Activated CD4-positive, alpha-beta memory T cell treated with anti-CD3 and anti-CD28 coated beads for 36 hours (primary cell): ENCODE data around the gene CACNA2D4. TPM values are rescaled to one million over a fixed set of nuclear protein-coding genes. Genes with fewer than 3 reads are reported as not detected.

ENCODE experiments used
- CTCF ChIA-PET: fragments of 350-600 bp; sonication (Branson Sonifier 250); formaldehyde crosslinking; loops from one replicate; lab custom pipeline; 2021; ENCODE audit warnings: antibody characterized with exemption, inconsistent platforms; lab: Charles Lee
- POLR2A ChIA-PET: fragments of 350-600 bp; sonication (Branson Sonifier 250); formaldehyde crosslinking; loops from one replicate; lab custom pipeline; 2021; ENCODE audit warnings: antibody characterized with exemption; lab: Charles Lee
- DNase-seq: peaks from one replicate; pipeline ENCODE4 v3.0.0-alpha.2; 2020
- H3K27ac Mint-ChIP-seq: one replicate; pipeline ENCODE4 v1.8.0; 2021; ENCODE audit warnings: mixed read lengths
- H3K27me3 Mint-ChIP-seq: one replicate; pipeline ENCODE4 v1.8.0; 2021; ENCODE audit warnings: mixed read lengths
- H3K36me3 Mint-ChIP-seq: one replicate; pipeline ENCODE4 v1.8.0; 2021; ENCODE audit warnings: mixed read lengths
- H3K4me1 Mint-ChIP-seq: one replicate; pipeline ENCODE4 v1.8.0; 2021; ENCODE audit warnings: low read depth, mixed read lengths
- H3K4me3 Mint-ChIP-seq: one replicate; pipeline ENCODE4 v1.8.0; 2021; ENCODE audit warnings: mild to moderate bottlenecking, mixed read lengths
- H3K9me3 Mint-ChIP-seq: one replicate; pipeline ENCODE4 v1.8.0; 2021; ENCODE audit warnings: mixed read lengths
- intact Hi-C: fragments of 100-400 bp; cut with micrococcal nuclease; formaldehyde crosslinking; loops from one replicate; pipeline ENCODE4 v1.15.1; 2023
- total RNA-seq, 2 experiments: library from RNA; stranded (reverse); gene quantifications; one replicate each; pipeline ENCODE4 v1.2.3, GENCODE V29; 2021

The CACNA2D4 gene
- total RNA-seq, 2 experiments from 2014 or later: 11.7 to 13.3 TPM

DNA sequence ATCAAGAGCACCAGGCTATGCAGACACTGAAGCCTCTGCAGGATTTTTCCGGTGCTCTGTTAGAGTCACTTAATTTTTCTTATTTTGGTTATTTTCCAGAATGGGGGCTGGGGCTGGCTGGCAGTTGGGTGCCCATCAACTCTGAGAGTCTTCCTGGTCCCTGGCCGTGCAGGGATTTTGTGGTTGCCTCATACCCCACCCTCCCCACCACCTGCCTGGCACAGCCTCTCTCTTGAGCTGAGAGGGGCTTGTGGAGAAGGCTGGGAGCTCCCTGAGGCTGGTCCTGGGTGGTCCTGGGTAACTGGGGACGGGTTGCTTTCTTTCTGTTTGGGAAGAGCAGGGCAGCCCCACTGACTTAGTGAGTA, 74.8 kb downstream of the CACNA2D4 start:
- no peaks in the 10 kb centered on the region for H3K4me1 Mint-ChIP-seq
- H3K27me3 Mint-ChIP-seq: peaks cover 6% of the 10 kb centered on the region
- no peak for DNase-seq
- no peaks in the 10 kb centered on the region for H3K36me3 Mint-ChIP-seq
- intact Hi-C loops: no loop called here
- H3K9me3 Mint-ChIP-seq: no peaks in the 10 kb centered on the region
- no peak overlapping the region for H3K4me3 Mint-ChIP-seq
- ChIA-PET POLR2A (no interaction called here), CTCF (no interaction called here)
- H3K27ac Mint-ChIP-seq: no peak overlapping the region

DNA sequence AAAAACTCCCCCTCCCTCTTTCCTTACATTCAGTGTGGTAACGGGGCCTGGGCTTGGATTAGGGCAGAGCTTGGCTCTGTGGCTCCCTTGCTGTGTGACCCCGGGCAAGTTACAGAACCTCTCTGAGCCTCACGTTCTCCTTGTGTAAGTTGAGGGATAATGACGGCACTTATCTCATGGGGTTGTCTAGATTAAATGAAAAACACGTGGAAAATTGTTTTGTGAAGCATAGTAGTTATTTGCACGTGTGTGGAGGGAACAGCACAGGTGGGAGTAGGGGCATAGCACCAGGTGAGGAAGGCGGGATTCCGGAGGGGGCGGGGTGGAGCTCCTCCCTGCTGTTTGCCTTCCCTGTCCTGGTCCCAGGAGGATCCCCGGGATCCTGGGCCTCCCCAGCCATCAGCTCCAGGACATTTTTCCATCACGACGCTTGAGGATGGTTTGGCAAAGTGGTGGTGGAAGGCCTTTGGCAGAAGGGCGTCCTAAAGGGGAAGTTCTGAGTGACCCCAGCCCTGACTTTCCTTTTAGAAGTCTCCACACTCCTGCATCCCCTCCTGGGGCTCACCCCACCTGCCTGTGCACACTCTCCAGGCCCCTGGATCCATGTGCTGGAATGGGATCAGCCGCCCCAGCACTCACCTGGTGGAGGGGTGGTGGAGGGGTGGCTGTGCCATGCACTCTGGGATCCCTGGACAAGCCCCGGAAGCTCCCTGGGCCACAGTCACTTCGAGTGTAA, 75.4 kb downstream of the CACNA2D4 start:
- intact Hi-C loops: no loop called here
- H3K4me1 Mint-ChIP-seq: no peaks in the 10 kb centered on the region
- ChIA-PET POLR2A (no interaction called here), CTCF (no interaction called here)
- DNase-seq: no peak
- no peak overlapping the region for H3K27ac Mint-ChIP-seq
- no peak overlapping the region for H3K4me3 Mint-ChIP-seq
- no peaks in the 10 kb centered on the region for H3K36me3 Mint-ChIP-seq
- H3K27me3 Mint-ChIP-seq: peaks cover 6% of the 10 kb centered on the region
- no peaks in the 10 kb centered on the region for H3K9me3 Mint-ChIP-seq

DNA sequence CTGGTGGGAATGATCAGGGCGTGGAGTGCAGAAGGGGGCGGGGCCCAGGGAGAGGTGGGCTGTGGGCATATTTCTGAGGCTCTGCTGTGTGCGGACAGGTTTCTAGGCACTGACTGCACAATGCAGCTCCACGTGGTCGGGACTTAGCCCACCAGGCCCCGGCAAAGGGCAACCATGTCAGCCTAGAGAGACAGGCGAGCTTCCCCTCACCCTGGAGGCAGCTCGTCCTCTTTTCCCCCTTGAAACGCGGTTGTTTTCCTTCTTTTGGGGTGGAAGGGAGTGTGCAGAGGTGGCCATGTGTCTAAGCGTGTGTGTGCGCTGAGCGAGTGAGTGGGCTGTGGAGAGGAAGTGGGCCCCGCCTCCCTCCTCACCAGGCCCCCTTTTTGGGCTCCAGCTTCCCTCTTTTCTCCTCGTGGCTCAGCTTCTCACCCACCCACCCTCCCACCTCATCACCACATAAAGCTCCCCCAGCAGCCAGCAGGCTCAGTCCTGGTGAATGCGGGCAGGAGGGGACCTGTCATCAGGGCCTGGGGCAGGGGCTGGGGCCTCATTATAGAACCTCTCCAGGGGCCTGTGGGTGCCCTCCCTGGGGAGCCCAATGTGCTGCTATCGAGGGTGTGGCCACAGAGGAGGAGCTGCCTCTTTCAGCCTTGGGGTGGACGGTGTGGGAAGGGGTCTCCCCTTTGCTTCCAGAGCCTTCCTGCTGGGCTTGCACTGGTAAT, 76.1 kb downstream of the CACNA2D4 start:
- ChIA-PET POLR2A (no interaction called here), CTCF (no interaction called here)
- Mint-ChIP-seq H3K9me3 (no peaks in the 10 kb centered on the region), H3K4me1 (no peaks in the 10 kb centered on the region), H3K27me3 (peaks cover 6% of the 10 kb centered on the region), H3K27ac (no peak overlapping the region), H3K4me3 (no peak overlapping the region), H3K36me3 (no peaks in the 10 kb centered on the region)
- intact Hi-C loops: no loop called here
- DNase-seq: no peak

DNA sequence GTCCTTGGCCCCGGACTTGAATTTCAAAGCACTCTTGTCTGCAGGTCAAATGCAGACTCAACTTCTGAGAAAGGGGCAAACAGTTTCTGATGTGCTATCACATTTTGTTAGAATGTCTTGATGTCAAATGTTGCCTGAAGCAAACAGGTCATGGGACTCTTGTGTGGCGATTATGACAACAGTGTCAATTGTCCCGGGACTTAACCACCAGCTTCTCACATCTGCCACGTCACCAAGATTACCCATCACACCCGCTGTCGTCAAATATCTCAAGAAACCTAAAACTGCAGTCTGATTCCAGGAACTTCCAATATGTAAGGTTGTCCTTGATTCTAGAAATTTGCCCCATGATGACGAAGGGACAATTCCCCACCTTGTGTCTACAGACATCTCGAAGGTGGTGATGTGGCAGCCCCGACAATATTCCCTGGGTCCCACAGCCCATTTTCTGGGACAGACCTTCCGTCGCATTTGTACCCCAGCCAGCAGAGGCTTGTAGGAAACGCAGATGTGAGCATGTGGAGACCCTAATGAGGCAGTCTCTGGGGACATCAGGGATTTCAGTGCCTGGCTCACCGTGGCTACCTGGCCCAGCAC, 76.8 kb downstream of the CACNA2D4 start:
- ChIA-PET POLR2A (no interaction called here), CTCF (no interaction called here)
- H3K27me3 Mint-ChIP-seq: peaks cover 6% of the 10 kb centered on the region

DNA sequence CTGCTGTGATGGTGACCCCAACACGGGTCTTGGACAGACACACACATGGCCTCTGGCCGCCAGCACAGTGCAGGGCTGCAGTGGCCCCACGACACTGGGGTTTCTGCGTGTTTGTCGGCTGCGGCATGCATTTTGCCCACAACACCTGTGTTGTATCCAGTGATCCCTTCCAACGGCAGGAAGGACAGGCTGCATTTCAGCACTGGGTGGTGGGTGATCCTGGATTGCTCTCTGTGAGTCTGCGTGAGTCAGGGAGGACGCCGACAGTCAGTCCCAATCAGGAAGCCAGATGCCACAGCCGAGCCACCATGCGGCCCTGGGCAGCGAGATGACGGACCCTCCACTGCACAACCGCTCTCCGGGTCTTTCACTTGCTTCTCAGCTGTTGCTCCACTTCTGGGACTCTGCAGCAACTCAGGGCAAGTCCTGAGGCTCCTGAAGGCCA, 77.4 kb downstream of the CACNA2D4 start:
- DNase-seq: no peak
- CTCF ChIA-PET: no interaction called here
- H3K9me3 Mint-ChIP-seq: no peaks in the 10 kb centered on the region
- no peak overlapping the region for H3K4me3 Mint-ChIP-seq
- H3K27ac Mint-ChIP-seq: no peak overlapping the region
- POLR2A ChIA-PET: no interaction called here
- H3K27me3 Mint-ChIP-seq: peaks cover 6% of the 10 kb centered on the region
- intact Hi-C loops: no loop called here
- H3K4me1 Mint-ChIP-seq: no peaks in the 10 kb centered on the region
- no peaks in the 10 kb centered on the region for H3K36me3 Mint-ChIP-seq

More for the DNA sequence above, 76.8 kb downstream of the CACNA2D4 start:
- Mint-ChIP-seq H3K36me3 (no peaks in the 10 kb centered on the region), H3K4me1 (no peaks in the 10 kb centered on the region), H3K4me3 (no peak overlapping the region), H3K9me3 (no peaks in the 10 kb centered on the region), H3K27ac (no peak overlapping the region)
- intact Hi-C loops: no loop called here
- no peak for DNase-seq

DNA sequence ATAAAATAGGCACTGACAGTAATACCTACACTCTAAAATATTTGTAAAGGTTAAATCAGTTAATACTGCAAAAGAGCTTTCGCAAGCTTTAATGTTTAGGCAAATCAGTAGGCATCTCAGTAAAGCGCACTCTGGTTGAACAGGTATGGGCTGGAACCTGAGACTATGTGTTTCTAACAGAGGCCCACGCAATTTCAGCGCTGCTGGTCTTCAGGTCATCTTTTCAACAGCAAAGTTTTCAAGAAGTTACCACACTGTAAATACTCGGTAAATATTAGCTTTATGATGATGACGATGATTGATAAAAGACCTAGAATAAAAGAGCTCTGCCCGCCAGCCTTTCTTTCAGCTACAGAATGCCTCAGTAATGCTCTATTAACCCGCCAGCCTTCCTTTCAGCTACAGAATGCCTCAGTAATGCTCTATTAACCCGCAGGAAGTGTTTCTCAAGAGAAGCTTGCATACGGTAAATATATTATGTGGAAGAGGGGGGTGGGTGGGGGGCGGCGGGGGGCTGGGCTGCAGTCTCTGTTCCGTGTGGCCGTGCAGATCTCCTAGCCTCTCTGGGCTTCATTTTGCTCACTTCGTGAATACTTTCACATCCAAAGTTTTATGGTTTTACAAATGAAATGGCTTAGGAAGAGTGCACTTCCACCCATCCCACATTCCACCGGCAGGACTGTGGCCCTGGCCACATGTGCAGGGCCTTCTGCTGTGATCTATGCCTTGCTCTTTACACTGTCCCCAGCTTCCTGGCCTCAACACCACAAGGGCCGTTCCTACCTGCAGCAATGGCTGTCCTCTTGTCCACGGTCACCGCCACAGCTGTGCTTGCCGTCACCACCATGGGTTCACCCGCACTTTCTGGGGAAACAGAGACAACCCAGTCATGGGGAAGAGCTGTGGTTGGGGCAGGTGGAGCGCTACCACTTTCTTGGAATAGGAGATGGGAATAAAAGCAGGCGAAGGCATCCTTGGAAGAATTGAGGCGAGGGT, 78.2 kb downstream of the CACNA2D4 start:
- Mint-ChIP-seq H3K4me1 (no peaks in the 10 kb centered on the region), H3K4me3 (no peak overlapping the region), H3K27ac (no peak overlapping the region), H3K9me3 (no peaks in the 10 kb centered on the region), H3K27me3 (peaks cover 4% of the 10 kb centered on the region), H3K36me3 (no peaks in the 10 kb centered on the region)
- CTCF ChIA-PET: interaction anchor here (1.4 kb wide), 1 partner anchor 100 kb away, joined by 6 read pairs; no protein-coding TSS in a partner anchor
- DNase-seq: no peak
- intact Hi-C loops: no loop called here
- POLR2A ChIA-PET: no interaction called here

DNA sequence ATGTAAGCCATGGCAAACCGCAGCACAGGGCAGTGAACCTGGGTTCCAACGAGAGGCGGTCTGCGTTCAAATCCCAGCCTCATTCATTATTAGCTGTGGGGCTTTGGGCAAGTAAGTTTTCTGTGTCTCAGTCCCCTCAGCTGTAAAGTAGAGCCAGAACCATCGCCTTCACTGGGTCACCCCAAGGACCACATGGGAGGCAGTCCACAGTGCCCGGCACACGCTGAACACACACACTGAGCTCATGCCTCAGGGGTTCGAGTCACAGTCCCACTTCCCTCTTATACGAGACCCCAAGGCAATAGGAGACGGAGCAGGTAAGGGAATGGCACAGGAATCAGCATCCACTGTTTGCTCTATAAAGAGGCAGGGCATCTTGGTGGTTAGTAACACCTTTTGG, 79.0 kb downstream of the CACNA2D4 start:
- H3K9me3 Mint-ChIP-seq: no peaks in the 10 kb centered on the region
- no peaks in the 10 kb centered on the region for H3K4me1 Mint-ChIP-seq
- no peak for DNase-seq
- H3K4me3 Mint-ChIP-seq: no peak overlapping the region
- H3K36me3 Mint-ChIP-seq: no peaks in the 10 kb centered on the region
- ChIA-PET POLR2A (no interaction called here), CTCF (interaction anchor here (1.4 kb wide), 1 partner anchor 100 kb away, joined by 6 read pairs; no protein-coding TSS in a partner anchor)
- no peak overlapping the region for H3K27ac Mint-ChIP-seq
- intact Hi-C loops: no loop called here
- H3K27me3 Mint-ChIP-seq: peaks cover 3% of the 10 kb centered on the region

DNA sequence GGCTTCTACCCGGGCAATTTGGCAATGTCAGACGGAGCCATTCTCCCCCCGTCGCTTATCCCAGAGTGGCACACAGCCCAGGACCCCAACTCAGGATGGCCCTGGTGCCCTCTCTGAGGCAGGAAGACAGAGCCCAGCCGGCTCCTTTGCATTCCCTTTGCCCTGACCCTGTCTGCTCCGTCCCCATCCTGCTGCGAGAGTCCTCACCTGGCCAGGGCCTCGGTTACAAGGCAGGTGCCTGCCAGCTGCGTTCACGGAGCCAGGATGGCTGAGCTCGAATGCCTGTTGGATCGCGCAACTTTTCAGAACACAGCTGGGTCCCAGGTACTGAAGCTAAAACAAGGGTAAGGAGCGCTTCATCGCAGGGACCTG, 79.5 kb downstream of the CACNA2D4 start:
- Mint-ChIP-seq H3K4me3 (no peak overlapping the region), H3K36me3 (no peaks in the 10 kb centered on the region), H3K27ac (no peak overlapping the region), H3K9me3 (no peaks in the 10 kb centered on the region), H3K27me3 (peaks cover 4% of the 10 kb centered on the region), H3K4me1 (no peaks in the 10 kb centered on the region)
- CTCF ChIA-PET: interaction anchor here (1.4 kb wide), 1 partner anchor 101 kb away, joined by 6 read pairs; no protein-coding TSS in a partner anchor
- POLR2A ChIA-PET: no interaction called here
- intact Hi-C loops: no loop called here
- no peak for DNase-seq

DNA sequence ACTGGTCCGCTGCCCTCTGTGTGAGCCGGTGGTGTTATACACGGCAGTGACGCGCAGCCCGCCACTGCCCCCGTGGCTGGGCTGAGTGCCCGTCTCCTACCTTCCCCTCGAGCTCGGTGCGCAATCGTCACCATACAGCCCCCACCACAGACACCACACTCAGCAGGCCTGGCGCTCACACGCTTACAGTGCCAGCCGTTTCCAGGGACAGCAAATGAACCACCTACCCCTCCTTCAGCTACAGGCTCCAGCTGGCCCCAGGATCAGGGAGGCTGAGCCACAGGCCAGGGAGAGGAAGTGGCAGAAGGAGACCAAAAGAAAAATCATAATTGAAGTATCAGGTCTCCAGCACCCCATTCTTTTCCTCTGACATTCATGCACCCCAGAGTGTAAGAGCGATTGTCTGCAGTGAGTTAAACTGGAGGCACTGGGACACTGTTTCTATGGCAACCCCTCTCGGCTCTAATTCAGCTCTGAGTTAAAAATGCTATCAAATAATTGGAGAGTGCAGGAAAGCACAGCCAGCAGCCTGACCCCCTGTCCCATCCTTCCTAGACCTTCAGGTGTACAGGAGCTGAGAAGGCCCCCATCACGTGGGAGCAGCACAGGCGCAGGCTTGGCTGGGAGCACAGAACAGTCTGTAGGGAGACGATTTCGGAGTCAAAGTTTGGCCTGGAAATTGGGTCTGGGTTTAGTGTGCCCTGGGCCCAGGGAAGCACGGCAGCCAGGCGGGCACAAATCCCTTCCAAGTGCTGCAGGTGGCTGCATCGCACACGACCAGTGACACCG, 80.1 kb downstream of the CACNA2D4 start:
- Mint-ChIP-seq H3K4me3 (no peak overlapping the region), H3K36me3 (no peaks in the 10 kb centered on the region), H3K27me3 (peaks cover 7% of the 10 kb centered on the region), H3K4me1 (no peaks in the 10 kb centered on the region), H3K9me3 (no peaks in the 10 kb centered on the region), H3K27ac (no peak overlapping the region)
- CTCF ChIA-PET: interaction anchor here (0.7 to 1.4 kb wide), 2 partner anchors 47 to 101 kb away, joined by 3 to 6 read pairs; no protein-coding TSS in a partner anchor
- intact Hi-C loops: no loop called here
- no peak for DNase-seq
- POLR2A ChIA-PET: no interaction called here

DNA sequence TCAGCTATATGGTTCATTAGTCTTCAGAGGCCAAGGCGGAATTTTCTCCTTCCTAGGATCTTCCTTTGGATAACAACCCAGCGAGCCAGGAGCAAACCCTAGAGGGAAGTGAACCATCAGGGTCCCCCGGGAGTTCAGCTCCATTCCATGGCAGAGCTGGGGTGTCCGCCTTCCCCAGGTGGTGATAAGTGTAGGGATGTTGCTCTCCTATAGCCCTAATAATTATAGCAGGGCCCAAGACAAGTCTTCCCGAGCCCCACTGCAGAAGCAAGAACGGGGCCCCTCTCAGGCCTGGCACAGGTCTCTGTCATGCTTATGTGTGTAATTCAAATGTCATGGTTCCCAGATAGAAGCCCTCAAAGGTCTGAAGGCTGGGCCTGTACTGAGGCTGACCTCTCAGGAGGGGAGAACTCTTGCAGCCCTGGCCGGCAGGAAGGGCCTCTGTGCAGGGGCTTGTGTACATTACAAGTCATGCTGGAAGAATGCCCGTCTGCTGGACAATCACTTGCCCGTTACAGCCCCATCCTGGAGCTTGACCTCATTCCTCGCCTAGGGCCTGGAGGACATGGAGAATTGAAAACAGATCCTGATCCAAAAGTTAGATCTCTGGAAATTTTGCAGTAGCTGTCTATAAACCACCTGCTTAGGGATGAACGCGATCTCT, 80.8 kb downstream of the CACNA2D4 start:
- Mint-ChIP-seq H3K4me1 (no peaks in the 10 kb centered on the region), H3K27me3 (peaks cover 12% of the 10 kb centered on the region), H3K27ac (no peak overlapping the region), H3K9me3 (no peaks in the 10 kb centered on the region), H3K4me3 (no peak overlapping the region), H3K36me3 (no peaks in the 10 kb centered on the region)
- intact Hi-C loops: no loop called here
- POLR2A ChIA-PET: no interaction called here
- CTCF ChIA-PET: interaction anchor here (0.7 kb wide), 1 partner anchor 46 kb away, joined by 3 read pairs; no protein-coding TSS in a partner anchor
- no peak for DNase-seq
